Epithelial cell of esophagus (primary cell): Measurements from ENCODE around the gene DNAJC1.

Experiments
- DNase-seq: peaks from one replicate; pipeline ENCODE4 v3.0.0; 2010; ENCODE audit warnings: low read depth
- H3K4me3 ChIP-seq: 2 replicates; pipeline ENCODE4 v1.5.1; 2011; ENCODE audit warnings: mild to moderate bottlenecking, low read length, control low read depth
- TF ChIP-seq, protein P1 (sequence below): IDR thresholded peaks from 2 replicates; pipeline ENCODE4 v1.5.1; 2011; ENCODE audit warnings: low read depth, mild to moderate bottlenecking, low read length, control low read depth, inconsistent platforms; ENCODE audit not compliant: insufficient read depth; ENCODE audit errors: missing control alignments

DNAJC1 gene

DNA sequence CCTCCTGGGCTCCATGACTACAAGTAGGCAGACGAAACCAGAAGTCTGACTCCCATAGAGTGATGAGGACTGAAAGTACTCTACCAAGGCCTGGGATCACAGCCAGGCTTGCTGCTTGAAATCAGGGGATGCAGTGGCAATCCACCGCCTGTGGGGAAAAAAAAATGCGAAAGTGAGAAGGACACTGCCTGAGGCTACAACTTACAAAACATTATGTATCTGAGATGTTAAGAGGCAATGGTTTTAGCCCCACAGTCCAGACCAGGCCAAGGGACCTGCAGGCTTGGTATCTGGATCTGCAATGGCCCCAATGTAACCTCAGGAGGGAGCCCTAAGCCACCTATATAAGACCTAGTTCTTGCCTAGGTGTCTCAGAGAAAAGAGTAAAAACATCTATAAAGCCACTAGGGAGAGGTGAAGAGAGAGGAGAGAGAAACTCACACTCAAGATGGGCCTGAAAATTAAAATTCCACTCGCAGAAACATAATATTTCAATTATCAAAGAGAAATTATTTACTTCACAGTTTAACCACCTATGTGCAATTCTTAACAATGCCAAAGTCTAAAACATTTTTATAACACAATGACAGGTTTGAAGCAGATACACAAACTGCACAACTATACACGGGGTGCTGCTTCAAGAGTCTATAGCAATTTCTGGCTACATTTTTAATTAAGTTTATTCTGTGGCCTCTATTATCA, 13.9 kb downstream of the DNAJC1 start:
- peak; percentile 63 for DNase-seq

DNA sequence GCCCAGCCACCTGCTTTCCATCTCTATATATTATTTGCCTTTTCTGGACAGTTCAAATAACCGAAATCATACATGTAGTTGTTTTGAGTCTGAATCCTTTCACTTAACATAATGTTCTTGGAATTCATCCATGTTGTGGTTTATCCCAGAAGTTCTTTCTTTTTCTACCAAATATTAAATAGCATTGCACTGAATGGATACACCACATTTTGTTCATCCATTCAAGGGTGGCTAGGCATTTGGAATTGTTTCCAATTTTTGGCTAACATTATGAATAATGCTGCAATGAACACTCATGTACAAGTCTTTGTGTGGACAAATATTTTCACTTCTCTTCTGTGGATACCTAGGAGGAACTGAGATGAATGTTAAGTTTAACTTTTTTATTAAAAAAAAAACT, 18.0 kb downstream of the DNAJC1 start:
- TF ChIP-seq, protein P1, sequence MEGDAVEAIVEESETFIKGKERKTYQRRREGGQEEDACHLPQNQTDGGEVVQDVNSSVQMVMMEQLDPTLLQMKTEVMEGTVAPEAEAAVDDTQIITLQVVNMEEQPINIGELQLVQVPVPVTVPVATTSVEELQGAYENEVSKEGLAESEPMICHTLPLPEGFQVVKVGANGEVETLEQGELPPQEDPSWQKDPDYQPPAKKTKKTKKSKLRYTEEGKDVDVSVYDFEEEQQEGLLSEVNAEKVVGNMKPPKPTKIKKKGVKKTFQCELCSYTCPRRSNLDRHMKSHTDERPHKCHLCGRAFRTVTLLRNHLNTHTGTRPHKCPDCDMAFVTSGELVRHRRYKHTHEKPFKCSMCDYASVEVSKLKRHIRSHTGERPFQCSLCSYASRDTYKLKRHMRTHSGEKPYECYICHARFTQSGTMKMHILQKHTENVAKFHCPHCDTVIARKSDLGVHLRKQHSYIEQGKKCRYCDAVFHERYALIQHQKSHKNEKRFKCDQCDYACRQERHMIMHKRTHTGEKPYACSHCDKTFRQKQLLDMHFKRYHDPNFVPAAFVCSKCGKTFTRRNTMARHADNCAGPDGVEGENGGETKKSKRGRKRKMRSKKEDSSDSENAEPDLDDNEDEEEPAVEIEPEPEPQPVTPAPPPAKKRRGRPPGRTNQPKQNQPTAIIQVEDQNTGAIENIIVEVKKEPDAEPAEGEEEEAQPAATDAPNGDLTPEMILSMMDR = no peak
- no peak for DNase-seq
- no peak overlapping the region for H3K4me3 ChIP-seq

More for the DNA sequence above, 13.9 kb downstream of the DNAJC1 start:
- TF ChIP-seq, protein P1 = peak; percentile 75
- H3K4me3 ChIP-seq = no peak overlapping the region

DNA sequence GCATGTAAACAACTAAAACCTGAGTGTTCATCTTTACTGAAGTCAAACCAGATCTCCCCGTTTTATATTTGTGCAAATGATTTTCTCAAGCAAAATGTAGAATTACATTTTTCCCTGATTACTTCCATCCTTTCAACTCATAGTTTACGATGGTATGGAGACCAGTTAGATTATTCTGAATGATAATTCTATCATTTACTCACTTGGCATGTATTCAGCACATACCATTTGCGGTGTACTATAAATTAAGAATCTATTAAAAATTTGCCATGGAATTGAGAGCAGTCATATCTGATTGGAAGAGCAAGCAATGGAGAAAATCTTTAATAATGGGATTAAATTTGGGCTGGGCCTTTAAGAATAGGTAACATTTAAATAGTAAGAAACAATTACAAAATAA, 22.4 kb downstream of the DNAJC1 start:
- TF ChIP-seq, protein P1 = no peak
- DNase-seq = no peak
- no peak overlapping the region for H3K4me3 ChIP-seq

DNA sequence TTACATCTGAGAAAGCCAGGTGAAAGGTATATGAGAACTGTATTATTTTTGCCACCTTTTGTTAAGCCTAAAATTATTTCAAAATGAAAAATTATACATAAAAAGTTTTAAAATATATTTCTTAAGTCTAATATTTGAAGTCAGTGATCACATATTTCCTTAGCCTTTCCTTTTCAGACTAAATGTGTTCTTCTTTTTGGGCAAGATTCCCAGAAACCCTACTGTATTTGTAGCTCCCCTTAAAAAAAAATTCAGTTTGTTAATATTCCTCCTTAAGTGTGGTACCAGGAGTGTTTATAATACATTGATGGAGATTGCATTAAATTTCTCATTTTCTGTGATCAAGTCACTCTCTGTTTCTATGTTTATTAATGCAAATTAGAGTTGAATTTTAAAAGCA, 22.8 kb downstream of the DNAJC1 start:
- no peak for DNase-seq
- TF ChIP-seq, protein P1 = no peak
- no peak overlapping the region for H3K4me3 ChIP-seq

DNA sequence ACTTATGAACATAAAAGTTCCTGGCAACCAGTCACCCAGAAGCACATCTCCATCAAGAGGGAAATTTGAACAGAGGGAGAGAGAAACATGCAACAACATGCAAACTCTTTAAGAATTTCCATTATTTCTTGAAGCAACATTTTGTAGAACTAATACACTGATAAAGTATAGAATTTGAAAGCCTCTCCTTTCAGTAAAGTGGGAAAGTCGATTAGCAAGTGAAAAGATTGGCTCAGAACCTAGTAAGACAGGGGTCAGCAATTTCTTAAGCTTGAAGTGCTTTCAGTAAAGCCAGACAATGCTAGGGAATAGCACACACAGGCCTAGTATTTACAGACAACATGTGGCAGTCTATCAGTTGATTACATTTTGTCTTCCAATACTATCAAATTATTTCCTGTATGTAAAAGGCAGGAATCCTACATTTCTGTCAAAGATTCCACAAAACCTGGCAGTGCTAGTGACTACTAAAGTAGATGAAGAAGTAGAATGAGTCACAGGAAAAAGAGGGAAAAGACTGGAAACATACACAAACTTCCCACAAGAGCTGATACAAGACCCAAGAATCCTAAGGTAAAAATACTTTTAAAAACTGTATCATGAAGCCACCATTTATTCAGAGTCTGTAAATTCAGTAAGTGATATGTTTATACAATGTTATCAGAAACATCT, 25.2 kb downstream of the DNAJC1 start:
- TF ChIP-seq, protein P1 = no peak
- H3K4me3 ChIP-seq = no peak overlapping the region
- DNase-seq = peak; percentile 29

DNA sequence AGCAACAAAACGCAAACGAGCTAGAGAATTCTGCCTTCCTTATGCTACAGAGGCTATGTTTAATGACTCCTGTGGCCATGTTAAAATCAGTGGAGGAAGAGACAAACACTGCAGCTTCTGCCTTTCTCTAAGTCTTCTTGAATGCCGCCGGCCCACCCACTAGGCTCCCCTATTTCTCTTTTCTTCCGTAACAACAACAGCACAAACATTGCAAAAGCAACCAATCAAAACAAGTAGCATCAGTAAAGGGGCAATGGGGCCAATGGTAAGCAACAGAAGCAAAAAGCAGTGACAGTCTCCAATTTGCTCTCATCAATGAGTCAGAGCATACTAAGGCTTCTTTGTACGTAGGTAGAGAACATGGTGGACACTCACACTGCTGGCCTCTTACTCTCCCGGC, 26.8 kb downstream of the DNAJC1 start:
- peak; percentile 4 for DNase-seq
- TF ChIP-seq, protein P1 = no peak
- H3K4me3 ChIP-seq = no peak overlapping the region
